Activated T-helper 2 cell treated with anti-CD3 and anti-CD28 coated beads, Interferon-gamma antibody, Interleukin-2, Interleukin-4, amounts not matched to agents 10 μg/mL and 5 μg/mL and 100 μg/mL, durations not matched to agents 14 hours and 24 hours and 36 hours (primary cell): Measurements from ENCODE around the gene SPATA2. TPM values are rescaled to one million over a fixed set of nuclear protein-coding genes. Genes with fewer than 3 reads are reported as not detected.
"Not testable (repeated sequence)": the region's sequence is repeated elsewhere in the genome, so short reads cannot be mapped to it uniquely, and the experiment has no call there.

Experiments
- DNase-seq: peaks from one replicate; pipeline ENCODE4 v3.0.0; 2021; ENCODE audit warnings: low spot score
- H3K27ac Mint-ChIP-seq: one replicate; pipeline ENCODE4 v1.8.0; 2021; ENCODE audit warnings: mixed read lengths
- H3K27me3 Mint-ChIP-seq: one replicate; pipeline ENCODE4 v1.8.0; 2021; ENCODE audit warnings: low read depth, mixed read lengths
- H3K36me3 Mint-ChIP-seq: one replicate; pipeline ENCODE4 v1.8.0; 2021; ENCODE audit warnings: low read depth, mixed read lengths
- H3K4me1 Mint-ChIP-seq: one replicate; pipeline ENCODE4 v1.8.0; 2021; ENCODE audit warnings: low read depth, mixed read lengths
- H3K4me3 Mint-ChIP-seq: one replicate; pipeline ENCODE4 v1.8.0; 2021; ENCODE audit warnings: low read depth, mild to moderate bottlenecking, moderate library complexity, mixed read lengths
- H3K9me3 Mint-ChIP-seq: one replicate; pipeline ENCODE4 v1.8.0; 2021; ENCODE audit warnings: mixed read lengths
- intact Hi-C: fragments of 100-400 bp; cut with micrococcal nuclease; formaldehyde crosslinking; loops from one replicate; pipeline ENCODE4 v1.15.1; 2023
- total RNA-seq: library from RNA; stranded (reverse); gene quantifications from 2 replicates; pipeline ENCODE4 v1.2.3, GENCODE V29; 2022

SPATA2 gene
- total RNA-seq, 1 donor from 2014 or later, result 8.5 TPM

DNA sequence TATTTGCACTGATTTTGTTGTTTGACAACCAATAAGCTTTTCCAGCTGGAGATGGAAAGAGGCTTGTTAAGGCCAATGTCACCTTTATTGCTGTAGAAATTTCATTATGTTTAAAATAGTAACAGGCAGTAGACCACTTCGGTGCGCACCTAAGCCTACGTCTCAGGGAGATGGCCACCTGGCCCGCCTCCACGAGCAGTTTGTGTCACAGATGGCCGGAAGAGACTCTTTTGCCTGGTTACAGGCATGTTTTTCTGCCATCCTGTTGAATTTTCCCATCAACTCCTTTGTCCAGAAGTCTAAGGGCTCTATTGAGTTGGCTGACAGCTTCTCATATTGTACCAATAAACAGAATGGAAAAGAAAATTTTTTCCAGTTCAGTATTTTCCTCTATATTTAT lies 51.7 kb downstream of the SPATA2 start:
- Mint-ChIP-seq H3K36me3 (peaks cover 46% of the 10 kb centered on the region), H3K27ac (no peak overlapping the region), H3K27me3 (no peaks in the 10 kb centered on the region), H3K9me3 (no peaks in the 10 kb centered on the region), H3K4me3 (no peak overlapping the region), H3K4me1 (peaks cover 20% of the 10 kb centered on the region)
- DNase-seq, result no peak
- intact Hi-C loops, result no loop called here

DNA sequence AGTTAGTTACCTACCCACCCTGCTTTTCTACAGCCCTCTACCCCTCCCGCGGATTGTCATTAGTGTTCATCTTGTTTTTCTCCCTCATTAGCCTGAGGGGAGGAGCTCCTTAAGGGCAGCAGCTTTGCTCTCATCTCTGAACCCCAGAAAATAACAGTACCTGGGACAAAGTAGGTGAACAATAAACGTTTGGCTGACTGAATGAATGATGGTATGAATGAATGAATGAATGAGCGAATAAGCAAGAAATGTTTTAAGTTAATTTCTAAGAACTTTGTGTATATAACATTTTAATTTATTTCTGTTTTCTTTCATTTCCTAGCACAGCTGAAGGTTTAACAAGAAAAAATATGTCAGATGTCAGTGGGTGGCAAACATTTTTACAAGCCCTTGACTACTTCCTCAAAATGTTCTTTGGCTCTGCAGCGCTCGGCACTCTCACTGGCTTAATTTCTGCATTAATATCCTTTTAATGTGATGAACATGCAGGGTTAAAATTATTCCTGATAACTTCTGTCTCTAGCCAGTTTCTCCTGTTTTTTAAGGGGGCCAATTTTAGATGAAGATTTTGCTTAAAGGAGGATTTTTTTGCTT lies 52.6 kb downstream of the SPATA2 start:
- intact Hi-C loops, result no loop called here
- H3K4me3 Mint-ChIP-seq, result no peak overlapping the region
- H3K27ac Mint-ChIP-seq, result no peak overlapping the region
- H3K36me3 Mint-ChIP-seq, result peaks cover 46% of the 10 kb centered on the region
- DNase-seq, result no peak
- no peaks in the 10 kb centered on the region for H3K27me3 Mint-ChIP-seq
- H3K4me1 Mint-ChIP-seq, result peaks cover 18% of the 10 kb centered on the region
- no peaks in the 10 kb centered on the region for H3K9me3 Mint-ChIP-seq

- not testable (repeated sequence) for H3K4me3 Mint-ChIP-seq
These were observed 54.1 kb downstream of the SPATA2 start for GRCh38 chr20:49861232-49861631.

GRCh38 chr20:49859807-49860206 lies 55.5 kb downstream of the SPATA2 start:
- no peak for DNase-seq
- no peaks in the 10 kb centered on the region for H3K9me3 Mint-ChIP-seq
- H3K27me3 Mint-ChIP-seq, result no peaks in the 10 kb centered on the region
- intact Hi-C loops, result no loop called here
- no peak overlapping the region for H3K27ac Mint-ChIP-seq
- no peak overlapping the region for H3K4me3 Mint-ChIP-seq
- peaks cover 55% of the 10 kb centered on the region for H3K36me3 Mint-ChIP-seq
- H3K4me1 Mint-ChIP-seq, result peaks cover 14% of the 10 kb centered on the region

More at GRCh38 chr20:49861232-49861631, 54.1 kb downstream of the SPATA2 start:
- Mint-ChIP-seq H3K4me1 (peaks cover 16% of the 10 kb centered on the region), H3K36me3 (peaks cover 45% of the 10 kb centered on the region), H3K27ac (peak overlapping the region; percentile 39)
- DNase-seq, intact Hi-C loops, H3K9me3 Mint-ChIP-seq, H3K27me3 Mint-ChIP-seq: not testable (repeated sequence)

- H3K36me3 Mint-ChIP-seq, result peaks cover 54% of the 10 kb centered on the region
- H3K27me3 Mint-ChIP-seq, result no peaks in the 10 kb centered on the region
- intact Hi-C loops, result no loop called here
- no peak overlapping the region for H3K4me3 Mint-ChIP-seq
- no peak overlapping the region for H3K27ac Mint-ChIP-seq
- no peak for DNase-seq
- H3K9me3 Mint-ChIP-seq, result no peaks in the 10 kb centered on the region
- peaks cover 14% of the 10 kb centered on the region for H3K4me1 Mint-ChIP-seq
These were observed 56.3 kb downstream of the SPATA2 start for GRCh38 chr20:49859011-49859410.

DNA sequence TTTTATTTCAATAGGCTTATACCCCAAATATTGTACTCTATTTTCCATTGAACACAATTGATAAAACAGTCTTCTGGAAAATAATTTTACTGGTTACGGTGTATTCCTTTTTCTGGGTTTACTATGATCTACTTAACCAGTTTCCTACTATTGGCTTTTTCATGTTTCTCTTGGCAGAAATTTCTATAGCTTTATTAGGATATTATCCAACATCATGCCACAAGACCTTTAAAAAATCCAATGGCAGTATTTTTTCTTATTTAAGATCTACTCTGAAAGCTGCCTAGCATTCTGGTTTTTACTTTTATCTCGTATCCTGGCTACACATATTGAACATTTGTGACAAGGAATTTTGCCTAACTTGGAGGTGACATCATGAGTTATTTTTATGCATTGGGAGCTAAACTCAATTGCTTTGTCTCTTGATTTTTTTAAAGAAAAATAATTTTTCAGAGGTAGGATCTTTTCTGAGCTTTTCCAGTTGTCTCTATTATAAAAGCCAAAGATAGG lies 57.2 kb downstream of the SPATA2 start:
- peaks cover 14% of the 10 kb centered on the region for H3K4me1 Mint-ChIP-seq
- H3K27me3 Mint-ChIP-seq, result no peaks in the 10 kb centered on the region
- no peak overlapping the region for H3K4me3 Mint-ChIP-seq
- intact Hi-C loops, result no loop called here
- H3K27ac Mint-ChIP-seq, result no peak overlapping the region
- H3K9me3 Mint-ChIP-seq, result no peaks in the 10 kb centered on the region
- peaks cover 54% of the 10 kb centered on the region for H3K36me3 Mint-ChIP-seq
- no peak for DNase-seq

DNA sequence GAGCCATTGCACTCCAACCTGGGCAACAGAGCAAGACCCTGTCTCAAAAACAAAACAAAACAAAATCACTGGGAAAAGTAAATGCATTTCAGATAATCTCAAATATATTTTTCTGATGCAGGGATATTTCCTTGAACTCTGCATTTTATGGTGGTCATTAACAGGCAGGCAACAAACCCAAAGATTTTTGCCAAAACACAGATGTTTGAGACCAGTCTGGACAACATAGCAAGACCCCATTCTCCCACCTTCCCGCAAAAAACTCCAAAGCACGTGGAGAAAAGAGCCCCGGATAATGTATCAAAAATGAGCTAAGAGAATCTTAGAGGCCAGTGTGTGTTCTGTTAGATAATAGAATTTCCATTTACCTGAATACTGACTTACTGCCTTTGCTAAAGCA lies 58.4 kb downstream of the SPATA2 start:
- Mint-ChIP-seq H3K4me1 (peaks cover 14% of the 10 kb centered on the region), H3K9me3 (no peaks in the 10 kb centered on the region), H3K27ac (no peak overlapping the region), H3K4me3 (no peak overlapping the region), H3K27me3 (no peaks in the 10 kb centered on the region), H3K36me3 (peaks cover 61% of the 10 kb centered on the region)
- DNase-seq, result no peak
- intact Hi-C loops, result no loop called here

DNA sequence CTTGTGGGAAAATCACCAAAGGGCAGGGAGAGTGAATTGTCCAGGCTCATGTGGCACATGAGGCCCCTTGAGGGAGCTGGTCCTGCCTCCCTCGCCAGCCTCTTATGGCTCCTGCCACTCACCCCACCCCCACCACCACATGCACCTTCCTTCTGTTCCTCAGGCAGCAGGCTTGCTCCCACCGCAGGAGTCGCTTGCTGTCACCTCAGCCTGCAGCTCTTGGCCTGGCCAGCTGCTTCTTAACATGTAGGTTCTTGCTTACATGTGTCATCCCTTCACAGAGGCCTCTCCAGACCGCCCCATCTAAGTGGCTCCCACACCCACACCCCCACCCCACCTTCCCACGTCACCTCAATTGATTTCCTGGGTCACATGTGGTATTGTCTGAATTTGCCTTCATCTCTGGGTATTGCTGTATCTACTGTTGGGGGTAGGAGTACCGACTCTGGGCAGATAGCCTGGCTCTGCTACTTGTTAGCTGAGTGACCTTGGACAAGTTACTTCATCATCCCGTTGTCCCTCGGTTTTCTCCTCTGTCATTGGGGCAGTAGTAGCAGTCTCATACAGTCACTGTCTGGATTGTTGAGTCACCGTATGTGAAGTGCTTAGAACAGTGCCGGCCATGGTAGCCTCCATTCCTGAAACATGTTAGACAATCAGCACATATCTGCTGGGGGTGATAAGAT lies 61.0 kb downstream of the SPATA2 start:
- Mint-ChIP-seq H3K36me3 (peaks cover 69% of the 10 kb centered on the region), H3K27ac (no peak overlapping the region), H3K9me3 (no peaks in the 10 kb centered on the region), H3K4me3 (no peak overlapping the region), H3K27me3 (no peaks in the 10 kb centered on the region), H3K4me1 (peaks cover 8% of the 10 kb centered on the region)
- no peak for DNase-seq
- intact Hi-C loops, result no loop called here

- Mint-ChIP-seq H3K36me3 (peaks cover 71% of the 10 kb centered on the region), H3K27me3 (no peaks in the 10 kb centered on the region)
These were observed 61.7 kb downstream of the SPATA2 start for GRCh38 chr20:49853640-49854039.

More at GRCh38 chr20:49853640-49854039, 61.7 kb downstream of the SPATA2 start:
- H3K27ac Mint-ChIP-seq, result no peak overlapping the region
- no peaks in the 10 kb centered on the region for H3K9me3 Mint-ChIP-seq
- peaks cover 8% of the 10 kb centered on the region for H3K4me1 Mint-ChIP-seq
- intact Hi-C loops, result no loop called here
- no peak overlapping the region for H3K4me3 Mint-ChIP-seq
- no peak for DNase-seq

Other genes with a start within 250 kb of the SPATA2 start
- gene B4GALT5, start 201.7 kb downstream of the SPATA2 start, total RNA-seq, result 39.4 TPM in 2 replicates
- gene SLC9A8, start 102.7 kb downstream of the SPATA2 start, total RNA-seq, result 16.4 and 18.7 TPM in 2 replicates
- gene RNF114, start 20.9 kb upstream of the SPATA2 start, total RNA-seq, result 64.0 and 67.6 TPM in 2 replicates
- 1.3 and 1.6 TPM in 2 replicates for gene SNAI1, start 67.5 kb upstream of the SPATA2 start, total RNA-seq
- 158 and 174 TPM in 2 replicates for gene UBE2V1, start 197.6 kb upstream of the SPATA2 start, total RNA-seq
- gene PEDS1, start 238.2 kb upstream of the SPATA2 start, total RNA-seq, result 26.5 and 29.5 TPM in 2 replicates